Osteoblast (primary cell): ENCODE results near the gene KRTAP10-11. TPM values are rescaled to one million over a fixed set of nuclear protein-coding genes. Genes with fewer than 3 reads are reported as not detected.
"Not testable (repeated sequence)": the region's sequence is repeated elsewhere in the genome, so short reads cannot be mapped to it uniquely, and the experiment has no call there.

Experiments used
- DNase-seq: peaks from one replicate; pipeline ENCODE4 v3.0.0; 2011; ENCODE audit warnings: low spot score, mixed read lengths; ENCODE audit not compliant: insufficient read length; ENCODE audit errors: missing footprints
- H2AFZ ChIP-seq: 2 replicates; pipeline ENCODE4 v1.6.0; 2011; ENCODE audit warnings: mild to moderate bottlenecking, low read length
- H3K27ac ChIP-seq: 2 replicates; pipeline ENCODE4 v1.5.1; 2011; ENCODE audit warnings: mild to moderate bottlenecking, low read depth, low read length, moderate library complexity
- H3K27me3 ChIP-seq: 2 replicates; pipeline ENCODE4 v1.6.0; 2012; ENCODE audit warnings: mild to moderate bottlenecking, control low read depth, inconsistent platforms, low read length, moderate library complexity; ENCODE audit not compliant: insufficient read depth
- H3K36me3 ChIP-seq: 2 replicates; pipeline ENCODE4 v1.5.1; 2011; ENCODE audit warnings: mild to moderate bottlenecking, low read length, control low read depth, moderate library complexity; ENCODE audit not compliant: insufficient read depth
- H3K4me1 ChIP-seq: 2 replicates; pipeline ENCODE4 v1.5.1; 2011; ENCODE audit warnings: mild to moderate bottlenecking, low read length, control low read depth, moderate library complexity; ENCODE audit not compliant: insufficient read depth
- H3K4me2 ChIP-seq: 2 replicates; pipeline ENCODE4 v1.6.0; 2011; ENCODE audit warnings: mild to moderate bottlenecking, low read length; ENCODE audit not compliant: insufficient read depth
- H3K4me3 ChIP-seq: fragments of 200-600 bp; sonication (generic); 3 replicates; pipeline ENCODE4 v1.5.1; 2012; ENCODE audit warnings: mild to moderate bottlenecking, low read length, inconsistent platforms; ENCODE audit not compliant: insufficient read depth
- H3K79me2 ChIP-seq: 2 replicates; pipeline ENCODE4 v1.6.0; 2012; ENCODE audit warnings: mild to moderate bottlenecking, low read length, control low read depth, inconsistent platforms; ENCODE audit not compliant: insufficient read depth
- H3K9me3 ChIP-seq: 2 replicates; pipeline ENCODE4 v1.5.1; 2011; ENCODE audit warnings: low read depth, low read length, control low read depth
- H4K20me1 ChIP-seq: 2 replicates; pipeline ENCODE4 v1.6.0; 2012; ENCODE audit warnings: mild to moderate bottlenecking, low read length, control low read depth; ENCODE audit not compliant: insufficient read depth
- CTCF ChIP-seq: IDR thresholded peaks from 2 replicates; pipeline ENCODE4 v1.5.1; 2011; ENCODE audit warnings: mild to moderate bottlenecking, low read depth, low read length, moderate library complexity; ENCODE audit errors: extremely low read depth
- total RNA-seq: library from RNA; depleted of rRNA; stranded (reverse); fragments of >200 nt; gene quantifications from 2 replicates; pipeline ENCODE4 v1.2.3, GENCODE V29; 2012

Gene KRTAP10-11
- total RNA-seq, 1 donor: not detected

- H3K27ac ChIP-seq: no peak overlapping the region
Observed at GRCh38 chr21:44658913-44659595, 12.8 kb downstream of the KRTAP10-11 start.

DNA sequence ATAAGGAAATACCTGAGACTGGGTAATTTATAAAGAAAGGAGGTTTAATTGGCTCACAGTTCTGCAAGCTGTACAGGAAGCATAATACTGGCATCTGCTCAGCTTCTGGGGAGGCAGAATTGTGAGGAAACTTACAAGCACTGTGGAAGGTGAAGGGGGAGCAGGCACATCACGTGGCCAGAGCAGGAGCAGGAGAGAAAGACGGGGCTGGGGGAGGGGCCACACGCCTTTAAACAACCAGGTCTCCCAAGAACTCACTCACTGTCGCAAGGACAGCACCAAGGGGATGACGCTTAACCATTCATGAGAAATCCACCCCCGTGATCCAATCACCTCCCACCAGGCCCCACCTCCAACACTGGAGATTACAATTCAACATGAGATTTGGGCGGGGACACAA lies 15.4 kb downstream of the KRTAP10-11 start:
- H3K27me3 ChIP-seq, H3K4me2 ChIP-seq, H3K36me3 ChIP-seq, H4K20me1 ChIP-seq, H3K9me3 ChIP-seq, H3K4me3 ChIP-seq, DNase-seq, H3K27ac ChIP-seq, H2AFZ ChIP-seq, H3K4me1 ChIP-seq, H3K79me2 ChIP-seq: not testable (repeated sequence)

More at GRCh38 chr21:44658913-44659595, 12.8 kb downstream of the KRTAP10-11 start:
- Histone ChIP-seq H3K79me2 (no peaks in the 10 kb centered on the region), H3K36me3 (no peaks in the 10 kb centered on the region), H2AFZ (no peak overlapping the region), H3K9me3 (no peaks in the 10 kb centered on the region), H3K4me2 (no peak overlapping the region), H3K4me1 (no peaks in the 10 kb centered on the region), H4K20me1 (no peaks in the 10 kb centered on the region), H3K4me3 (no peak overlapping the region), H3K27me3 (no peaks in the 10 kb centered on the region)
- no peak for TF ChIP-seq CTCF
- DNase-seq: no peak

- Histone ChIP-seq H3K4me2 (no peak overlapping the region), H3K79me2 (no peaks in the 10 kb centered on the region), H4K20me1 (no peaks in the 10 kb centered on the region), H3K27me3 (no peaks in the 10 kb centered on the region), H3K4me3 (no peak overlapping the region), H2AFZ (no peak overlapping the region), H3K36me3 (no peaks in the 10 kb centered on the region), H3K4me1 (no peaks in the 10 kb centered on the region), H3K9me3 (no peaks in the 10 kb centered on the region), H3K27ac (no peak overlapping the region)
- TF ChIP-seq CTCF: no peak
- DNase-seq: no peak
Observed at GRCh38 chr21:44664691-44665090, 18.5 kb downstream of the KRTAP10-11 start.

DNA sequence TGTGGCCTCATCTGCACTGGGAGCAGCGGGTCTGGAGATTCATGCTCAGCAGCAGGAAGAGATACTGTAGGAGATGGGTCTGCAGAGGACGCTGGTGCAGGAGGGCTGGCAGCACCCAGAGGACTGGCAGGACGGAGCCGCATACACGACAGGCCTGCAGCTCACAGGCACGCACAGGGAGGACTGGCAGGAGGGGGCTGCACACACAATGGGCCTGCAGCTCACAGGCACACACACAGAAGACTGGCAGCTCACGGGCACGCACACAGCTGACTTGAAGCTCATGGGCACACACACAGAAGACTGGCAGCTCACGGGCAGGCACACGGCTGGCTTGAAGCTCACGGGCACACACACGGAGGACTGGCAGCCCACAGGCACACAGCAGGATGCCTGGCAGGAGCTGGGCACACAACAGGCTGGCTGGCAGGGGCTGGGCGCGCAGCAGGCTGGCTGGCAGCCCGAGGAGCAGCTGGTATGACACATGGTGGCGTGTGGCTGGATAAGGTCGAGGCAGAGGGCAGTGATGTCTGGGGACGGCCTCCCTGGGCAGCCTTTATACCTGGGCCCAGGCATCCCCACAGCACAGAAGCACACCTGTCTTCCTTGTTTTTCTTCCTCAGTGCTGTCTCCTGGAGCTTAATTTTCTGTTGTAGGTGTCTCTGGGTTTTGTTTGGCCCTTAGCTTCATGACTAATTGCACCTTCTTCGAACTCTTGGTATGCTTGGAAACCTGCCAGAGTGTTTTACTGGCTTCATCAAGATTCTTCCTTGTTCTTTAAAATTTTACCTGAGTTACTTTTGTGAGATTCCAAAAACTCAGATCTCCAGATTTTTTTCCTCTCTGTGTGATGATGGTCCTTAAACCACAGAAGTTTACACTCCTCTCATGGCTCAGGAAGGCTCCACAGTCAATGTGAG lies 20.4 kb downstream of the KRTAP10-11 start, which contains the start of gene KRTAP12-2:
KRTAP12-2 (minus strand) TSS at position 527 of the 920 bp plus-strand sequence; CDS start at position 486, 41 bp downstream.
- H3K9me3 ChIP-seq: no peaks in the 10 kb centered on the region
- no peak for TF ChIP-seq CTCF
- H3K4me3 ChIP-seq: no peak within 1 kb of the TSS
- no peak within 1 kb of the TSS for H3K27ac ChIP-seq
- H4K20me1 ChIP-seq: no peaks in the 10 kb centered on the region
- H3K4me1 ChIP-seq: no peaks in the 10 kb centered on the region
- H3K27me3 ChIP-seq: no peaks in the 10 kb centered on the region
- no peak within 1 kb of the TSS for H2AFZ ChIP-seq
- no peak for DNase-seq
- H3K79me2 ChIP-seq: no peaks in the 10 kb centered on the region
- H3K4me2 ChIP-seq: no peak within 1 kb of the TSS
- no peaks in the 10 kb centered on the region for H3K36me3 ChIP-seq
